GM12878 (cell line): ENCODE data around the gene C4orf17.

Source experiments
- BHLHE40 ChIP-seq, 2 experiments: fragments of 450-650 bp in 1 of 2; IDR thresholded peaks; 2 replicates each; pipeline ENCODE4 v1.6.1; 2011 to 2017; ENCODE audit warnings: low read depth in 2 of 2, borderline replicate concordance in 1 of 2, improper control_type of control experiment in 1 of 2, low read length in 1 of 2, mild to moderate bottlenecking in 1 of 2
- POLR2AphosphoS5 ChIP-seq: IDR thresholded peaks from 2 replicates; pipeline ENCODE4 v1.6.1; 2011; ENCODE audit warnings: mild to moderate bottlenecking, low read length, inconsistent platforms

- no peak for TF ChIP-seq BHLHE40 (IDR thresholded peaks at IDR 0.05; ENCODE audit: borderline replicate concordance in 1 of 2, low read depth in 2 of 2, low read length in 1 of 2)
- TF ChIP-seq POLR2AphosphoS5 = no peak
Measured at GRCh38 chr4:99506781-99507180, 4.0 kb upstream of the C4orf17 start.
